ENCODE data around the gene KIF26A.

KIF26A gene

GRCh38 chr14:104172349-104172748, 34.0 kb downstream of the KIF26A start:
- no peak overlapping the region for H2BK15ac ChIP-seq (replicated peaks; ENCODE audit: low read depth)
- H3K4me3 ChIP-seq (ENCODE audit: low read length): no peak overlapping the region
- no peak overlapping the region for H4K8ac ChIP-seq (ENCODE audit: low read depth, low read length)
- no peaks in the 10 kb centered on the region for H3K27me3 ChIP-seq (ENCODE audit: insufficient read depth, low read length, poor library complexity)
- no peaks in the 10 kb centered on the region for H3K79me2 ChIP-seq (ENCODE audit: control insufficient read depth, insufficient read depth, low read length)
- no peak overlapping the region for H2BK5ac ChIP-seq (ENCODE audit: low read length)
- H3K18ac ChIP-seq (ENCODE audit: low read length): no peak overlapping the region
- H4K5ac ChIP-seq (ENCODE audit: low read length): no peak overlapping the region
- no peaks in the 10 kb centered on the region for H3K79me1 ChIP-seq (ENCODE audit: low read length)
- DNase-seq: no peak
- H3K9ac ChIP-seq (ENCODE audit: low read length): no peak overlapping the region
- H3K27ac ChIP-seq (ENCODE audit: low read depth, low read length): no peak overlapping the region
- H2BK120ac ChIP-seq (ENCODE audit: low read depth, low read length): no peak overlapping the region
- H3K56ac ChIP-seq (ENCODE audit: low read length): no peak overlapping the region
- H3K4me1 ChIP-seq (ENCODE audit: control insufficient read depth, low read depth, low read length): peaks cover 5% of the 10 kb centered on the region
- H3K23ac ChIP-seq (ENCODE audit: low read length): no peak overlapping the region
- WGBS (ENCODE audit: extremely low coverage, insufficient coverage, low lambda C conversion rate): no CpG with 5 or more reads among the region's 13 CpGs
- H3K4me2 ChIP-seq (ENCODE audit: low read length): no peak overlapping the region
- H2AK5ac ChIP-seq (ENCODE audit: low read length): no peak overlapping the region
- H3K4ac ChIP-seq (ENCODE audit: low read depth, low read length): no peak overlapping the region
- no peaks in the 10 kb centered on the region for H3K36me3 ChIP-seq (ENCODE audit: control insufficient read depth, insufficient read depth, low read length)

DNA sequence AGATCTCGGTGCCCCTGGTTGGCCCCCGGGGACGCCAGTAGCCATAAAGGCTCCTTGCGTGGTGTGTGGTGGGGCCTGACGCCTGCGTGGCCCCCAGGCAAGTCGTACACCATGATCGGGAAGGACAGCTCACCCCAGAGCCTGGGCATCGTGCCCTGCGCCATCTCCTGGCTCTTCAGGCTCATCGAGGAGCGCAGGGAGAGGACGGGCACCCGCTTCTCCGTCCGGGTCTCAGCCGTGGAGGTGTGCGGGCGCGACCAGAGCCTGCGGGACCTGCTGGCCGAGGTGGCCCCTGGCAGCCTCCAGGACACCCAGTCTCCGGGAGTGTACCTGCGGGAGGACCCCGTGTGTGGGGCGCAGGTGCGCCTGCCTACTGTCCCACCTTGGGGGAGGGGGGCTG, 34.5 kb downstream of the KIF26A start:
- no peak overlapping the region for H3K23ac ChIP-seq (ENCODE audit: low read length)
- H3K18ac ChIP-seq (ENCODE audit: low read length): no peak overlapping the region
- no peak overlapping the region for H4K8ac ChIP-seq (ENCODE audit: low read depth, low read length)
- no peaks in the 10 kb centered on the region for H3K79me1 ChIP-seq (ENCODE audit: low read length)
- H3K4me3 ChIP-seq (ENCODE audit: low read length): no peak overlapping the region
- no peak overlapping the region for H3K9ac ChIP-seq (ENCODE audit: low read length)
- no peak overlapping the region for H2AK5ac ChIP-seq (ENCODE audit: low read length)
- no peak overlapping the region for H4K5ac ChIP-seq (ENCODE audit: low read length)
- H3K36me3 ChIP-seq (ENCODE audit: control insufficient read depth, insufficient read depth, low read length): no peaks in the 10 kb centered on the region
- no peak overlapping the region for H2BK5ac ChIP-seq (ENCODE audit: low read length)
- no peak overlapping the region for H3K4me2 ChIP-seq (ENCODE audit: low read length)
- H3K4ac ChIP-seq (ENCODE audit: low read depth, low read length): no peak overlapping the region
- no peak overlapping the region for H2BK120ac ChIP-seq (ENCODE audit: low read depth, low read length)
- H3K27ac ChIP-seq (ENCODE audit: low read depth, low read length): no peak overlapping the region
- no peak overlapping the region for H3K56ac ChIP-seq (ENCODE audit: low read length)
- no peaks in the 10 kb centered on the region for H3K27me3 ChIP-seq (ENCODE audit: insufficient read depth, low read length, poor library complexity)
- H3K79me2 ChIP-seq (ENCODE audit: control insufficient read depth, insufficient read depth, low read length): no peaks in the 10 kb centered on the region
- no CpG with 5 or more reads among the region's 27 CpGs for WGBS (ENCODE audit: extremely low coverage, insufficient coverage, low lambda C conversion rate)
- no peak for DNase-seq
- H2BK15ac ChIP-seq (replicated peaks; ENCODE audit: low read depth): no peak overlapping the region
- H3K4me1 ChIP-seq (ENCODE audit: control insufficient read depth, low read depth, low read length): peaks cover 5% of the 10 kb centered on the region

DNA sequence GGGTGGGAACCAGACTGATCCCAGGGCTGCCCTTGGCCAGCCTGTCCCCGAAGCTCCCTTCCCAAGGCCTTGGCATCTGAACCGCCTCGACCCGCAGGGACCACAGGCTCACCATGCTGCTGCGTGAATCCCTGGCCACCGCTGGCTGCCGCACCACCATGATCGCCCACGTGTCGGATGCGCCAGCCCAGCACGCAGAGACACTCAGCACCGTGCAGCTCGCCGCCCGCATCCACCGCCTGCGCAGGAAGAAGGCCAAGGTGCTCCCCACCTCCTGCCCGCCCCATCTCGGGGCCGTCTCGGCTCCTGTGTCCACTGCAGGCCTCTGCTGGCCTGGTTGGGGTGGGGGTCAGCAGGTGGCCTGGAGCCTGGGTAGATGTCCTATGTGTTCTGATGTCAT, 35.7 kb downstream of the KIF26A start:
- Histone ChIP-seq H4K8ac (ENCODE audit: low read depth, low read length) (no peak overlapping the region), H3K36me3 (ENCODE audit: control insufficient read depth, insufficient read depth, low read length) (no peaks in the 10 kb centered on the region), H2BK120ac (ENCODE audit: low read depth, low read length) (no peak overlapping the region), H3K4me2 (ENCODE audit: low read length) (no peak overlapping the region), H2BK15ac (replicated peaks; ENCODE audit: low read depth) (no peak overlapping the region), H3K27ac (ENCODE audit: low read depth, low read length) (no peak overlapping the region), H2BK5ac (ENCODE audit: low read length) (no peak overlapping the region), H3K9ac (ENCODE audit: low read length) (no peak overlapping the region), H3K79me2 (ENCODE audit: control insufficient read depth, insufficient read depth, low read length) (no peaks in the 10 kb centered on the region), H4K5ac (ENCODE audit: low read length) (no peak overlapping the region), H3K23ac (ENCODE audit: low read length) (no peak overlapping the region), H3K4ac (ENCODE audit: low read depth, low read length) (no peak overlapping the region), H3K4me3 (ENCODE audit: low read length) (no peak overlapping the region), H3K79me1 (ENCODE audit: low read length) (no peaks in the 10 kb centered on the region), H3K4me1 (ENCODE audit: control insufficient read depth, low read depth, low read length) (peaks cover 5% of the 10 kb centered on the region), H3K27me3 (ENCODE audit: insufficient read depth, low read length, poor library complexity) (no peaks in the 10 kb centered on the region), H2AK5ac (ENCODE audit: low read length) (no peak overlapping the region), H3K18ac (ENCODE audit: low read length) (no peak overlapping the region), H3K56ac (ENCODE audit: low read length) (no peak overlapping the region)
- no CpG with 5 or more reads among the region's 22 CpGs for WGBS (ENCODE audit: extremely low coverage, insufficient coverage, low lambda C conversion rate)
- no peak for DNase-seq

DNA sequence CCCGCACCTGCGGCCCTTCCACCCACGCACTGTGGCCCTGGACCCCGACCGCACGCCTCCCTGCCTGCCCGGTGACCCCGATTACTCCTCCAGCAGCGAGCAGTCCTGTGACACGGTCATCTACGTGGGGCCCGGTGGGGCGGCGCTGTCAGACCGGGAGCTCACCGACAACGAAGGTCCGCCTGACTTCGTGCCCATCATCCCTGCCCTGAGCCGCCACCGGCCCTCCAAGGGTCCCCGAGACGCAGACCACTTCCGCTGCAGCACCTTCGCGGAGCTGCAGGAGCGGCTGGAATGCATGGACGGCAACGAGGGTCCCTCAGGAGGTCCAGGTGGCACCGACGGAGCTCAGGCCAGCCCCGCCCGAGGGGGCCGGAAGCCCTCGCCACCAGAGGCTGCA, 36.7 kb downstream of the KIF26A start:
- no peak overlapping the region for H2AK5ac ChIP-seq (ENCODE audit: low read length)
- no peaks in the 10 kb centered on the region for H3K36me3 ChIP-seq (ENCODE audit: control insufficient read depth, insufficient read depth, low read length)
- H3K23ac ChIP-seq (ENCODE audit: low read length): no peak overlapping the region
- WGBS (ENCODE audit: extremely low coverage, insufficient coverage, low lambda C conversion rate): no CpG with 5 or more reads among the region's 35 CpGs
- no peak overlapping the region for H3K4me3 ChIP-seq (ENCODE audit: low read length)
- no peak overlapping the region for H3K4me2 ChIP-seq (ENCODE audit: low read length)
- H2BK15ac ChIP-seq (replicated peaks; ENCODE audit: low read depth): no peak overlapping the region
- no peaks in the 10 kb centered on the region for H3K79me2 ChIP-seq (ENCODE audit: control insufficient read depth, insufficient read depth, low read length)
- no peak overlapping the region for H3K9ac ChIP-seq (ENCODE audit: low read length)
- H3K56ac ChIP-seq (ENCODE audit: low read length): no peak overlapping the region
- no peak overlapping the region for H3K27ac ChIP-seq (ENCODE audit: low read depth, low read length)
- H3K4me1 ChIP-seq (ENCODE audit: control insufficient read depth, low read depth, low read length): peaks cover 5% of the 10 kb centered on the region
- H3K79me1 ChIP-seq (ENCODE audit: low read length): no peaks in the 10 kb centered on the region
- no peak for DNase-seq
- H2BK5ac ChIP-seq (ENCODE audit: low read length): no peak overlapping the region
- no peak overlapping the region for H3K18ac ChIP-seq (ENCODE audit: low read length)
- no peak overlapping the region for H3K4ac ChIP-seq (ENCODE audit: low read depth, low read length)
- H2BK120ac ChIP-seq (ENCODE audit: low read depth, low read length): no peak overlapping the region
- no peak overlapping the region for H4K8ac ChIP-seq (ENCODE audit: low read depth, low read length)
- no peaks in the 10 kb centered on the region for H3K27me3 ChIP-seq (ENCODE audit: insufficient read depth, low read length, poor library complexity)
- no peak overlapping the region for H4K5ac ChIP-seq (ENCODE audit: low read length)

DNA sequence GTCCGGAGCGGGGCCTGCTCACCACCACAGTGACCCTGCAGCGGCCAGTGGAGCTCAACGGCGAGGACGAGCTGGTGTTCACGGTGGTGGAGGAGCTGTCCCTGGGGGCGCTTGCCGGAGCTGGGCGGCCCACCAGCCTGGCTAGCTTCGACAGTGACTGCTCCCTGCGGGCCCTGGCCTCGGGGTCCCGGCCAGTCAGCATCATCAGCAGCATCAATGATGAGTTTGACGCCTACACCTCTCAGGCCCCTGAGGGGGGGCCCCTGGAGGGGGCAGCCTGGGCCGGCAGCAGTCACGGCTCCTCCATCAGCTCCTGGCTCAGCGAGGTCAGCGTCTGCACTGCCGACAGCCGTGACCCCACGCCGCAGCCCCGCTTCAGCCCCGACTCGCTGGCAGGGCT, 37.4 kb downstream of the KIF26A start:
- H4K5ac ChIP-seq (ENCODE audit: low read length): no peak overlapping the region
- no peaks in the 10 kb centered on the region for H3K79me2 ChIP-seq (ENCODE audit: control insufficient read depth, insufficient read depth, low read length)
- no peaks in the 10 kb centered on the region for H3K79me1 ChIP-seq (ENCODE audit: low read length)
- no peaks in the 10 kb centered on the region for H3K36me3 ChIP-seq (ENCODE audit: control insufficient read depth, insufficient read depth, low read length)
- no peak overlapping the region for H3K4me3 ChIP-seq (ENCODE audit: low read length)
- no peak overlapping the region for H2AK5ac ChIP-seq (ENCODE audit: low read length)
- no CpG with 5 or more reads among the region's 26 CpGs for WGBS (ENCODE audit: extremely low coverage, insufficient coverage, low lambda C conversion rate)
- H3K4me2 ChIP-seq (ENCODE audit: low read length): no peak overlapping the region
- no peak overlapping the region for H3K18ac ChIP-seq (ENCODE audit: low read length)
- H3K56ac ChIP-seq (ENCODE audit: low read length): no peak overlapping the region
- no peak overlapping the region for H2BK5ac ChIP-seq (ENCODE audit: low read length)
- no peak overlapping the region for H2BK15ac ChIP-seq (replicated peaks; ENCODE audit: low read depth)
- no peak for DNase-seq
- H3K27ac ChIP-seq (ENCODE audit: low read depth, low read length): no peak overlapping the region
- no peak overlapping the region for H3K23ac ChIP-seq (ENCODE audit: low read length)
- H4K8ac ChIP-seq (ENCODE audit: low read depth, low read length): no peak overlapping the region
- H3K9ac ChIP-seq (ENCODE audit: low read length): no peak overlapping the region
- peaks cover under 1% of the 10 kb centered on the region for H3K4me1 ChIP-seq (ENCODE audit: control insufficient read depth, low read depth, low read length)
- H2BK120ac ChIP-seq (ENCODE audit: low read depth, low read length): no peak overlapping the region
- no peak overlapping the region for H3K4ac ChIP-seq (ENCODE audit: low read depth, low read length)
- no peaks in the 10 kb centered on the region for H3K27me3 ChIP-seq (ENCODE audit: insufficient read depth, low read length, poor library complexity)

DNA sequence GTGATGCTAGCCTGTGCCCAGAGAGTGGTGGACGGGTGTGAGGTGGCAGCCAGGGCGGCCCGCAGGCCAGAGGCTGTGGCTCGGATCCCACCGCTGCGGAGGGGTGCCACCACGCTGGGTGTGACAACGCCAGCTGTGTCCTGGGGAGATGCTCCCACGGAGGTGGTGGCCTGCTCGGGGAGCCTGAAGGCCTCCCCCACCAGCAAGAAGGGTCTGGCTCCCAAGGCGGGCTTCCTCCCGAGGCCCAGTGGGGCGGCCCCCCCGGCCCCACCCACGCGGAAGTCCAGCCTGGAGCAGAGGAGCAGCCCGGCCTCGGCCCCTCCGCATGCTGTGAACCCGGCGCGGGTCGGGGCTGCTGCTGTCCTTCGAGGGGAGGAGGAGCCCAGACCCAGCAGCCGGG, 38.2 kb downstream of the KIF26A start:
- Histone ChIP-seq H3K4me1 (ENCODE audit: control insufficient read depth, low read depth, low read length) (no peaks in the 10 kb centered on the region), H3K18ac (ENCODE audit: low read length) (no peak overlapping the region), H3K36me3 (ENCODE audit: control insufficient read depth, insufficient read depth, low read length) (no peaks in the 10 kb centered on the region), H3K4me3 (ENCODE audit: low read length) (no peak overlapping the region), H4K8ac (ENCODE audit: low read depth, low read length) (no peak overlapping the region), H3K23ac (ENCODE audit: low read length) (no peak overlapping the region), H3K79me1 (ENCODE audit: low read length) (no peaks in the 10 kb centered on the region), H2BK120ac (ENCODE audit: low read depth, low read length) (no peak overlapping the region), H3K9ac (ENCODE audit: low read length) (no peak overlapping the region), H2BK15ac (replicated peaks; ENCODE audit: low read depth) (no peak overlapping the region), H3K4me2 (ENCODE audit: low read length) (no peak overlapping the region), H3K27ac (ENCODE audit: low read depth, low read length) (no peak overlapping the region), H4K5ac (ENCODE audit: low read length) (no peak overlapping the region), H2AK5ac (ENCODE audit: low read length) (no peak overlapping the region), H3K56ac (ENCODE audit: low read length) (no peak overlapping the region), H3K4ac (ENCODE audit: low read depth, low read length) (no peak overlapping the region), H3K79me2 (ENCODE audit: control insufficient read depth, insufficient read depth, low read length) (no peaks in the 10 kb centered on the region), H2BK5ac (ENCODE audit: low read length) (no peak overlapping the region), H3K27me3 (ENCODE audit: insufficient read depth, low read length, poor library complexity) (no peaks in the 10 kb centered on the region)
- no peak for DNase-seq
- no CpG with 5 or more reads among the region's 25 CpGs for WGBS (ENCODE audit: extremely low coverage, insufficient coverage, low lambda C conversion rate)
